HPDE6-E6E7 (cell line): Measurements from ENCODE around the gene KCNMB2.

Experiments
- DNase-seq: peaks from one replicate; pipeline ENCODE4 v3.0.0; 2011; ENCODE audit warnings: missing footprints; ENCODE audit errors: extremely low spot score

The KCNMB2 gene

GRCh38 chr3:178646186-178646862, 110.1 kb downstream of the KCNMB2 start:
- DNase-seq, result peak; percentile 3

DNA sequence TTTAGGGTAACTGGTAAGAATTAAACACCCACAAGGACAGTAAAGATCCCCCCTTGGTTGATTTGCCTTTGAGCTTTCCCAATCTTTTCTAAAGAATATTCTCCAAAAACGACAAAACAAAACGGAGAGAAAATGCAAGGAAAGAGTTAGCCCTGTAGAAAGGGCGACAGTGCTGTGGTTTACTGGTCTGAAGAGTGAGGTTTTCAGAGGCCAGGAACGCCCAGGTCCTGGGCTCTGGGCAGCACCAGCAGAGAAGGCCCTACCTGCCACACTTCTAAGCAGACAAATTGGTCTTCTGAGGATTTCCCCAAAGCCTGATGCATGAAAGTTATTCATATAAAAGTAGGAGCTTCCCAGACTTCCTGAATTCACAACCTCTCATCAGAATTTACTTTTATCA, 119.3 kb downstream of the KCNMB2 start:
- no peak for DNase-seq

DNA sequence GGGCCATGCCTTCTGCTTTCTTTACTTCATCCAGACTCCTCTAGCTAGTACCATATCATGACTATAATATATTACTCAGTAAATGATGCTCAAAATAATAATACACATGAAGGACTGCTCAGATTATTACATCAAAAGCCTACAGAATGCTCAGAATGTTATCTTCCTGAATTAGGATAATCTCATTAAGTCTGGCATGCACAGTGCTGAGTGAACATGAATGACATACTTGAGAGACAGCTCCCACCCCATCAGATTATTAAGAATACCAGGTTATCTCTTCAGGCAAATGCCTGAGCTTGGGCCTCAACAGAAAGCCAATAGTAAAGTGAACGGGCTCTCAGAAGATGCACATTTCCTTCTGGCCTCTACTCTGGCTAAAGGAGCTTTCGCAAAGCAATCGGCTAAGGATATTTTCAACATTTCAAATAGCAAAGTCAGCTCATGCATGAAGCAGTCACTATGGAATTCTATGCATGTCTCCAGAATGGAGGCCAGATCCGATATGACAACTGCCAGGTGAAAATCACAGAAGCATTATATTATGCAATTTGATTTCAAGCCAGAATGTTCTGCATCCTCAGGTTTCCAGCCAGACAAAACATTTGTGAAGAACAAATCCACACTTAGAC, 122.6 kb downstream of the KCNMB2 start:
- no peak for DNase-seq

DNA sequence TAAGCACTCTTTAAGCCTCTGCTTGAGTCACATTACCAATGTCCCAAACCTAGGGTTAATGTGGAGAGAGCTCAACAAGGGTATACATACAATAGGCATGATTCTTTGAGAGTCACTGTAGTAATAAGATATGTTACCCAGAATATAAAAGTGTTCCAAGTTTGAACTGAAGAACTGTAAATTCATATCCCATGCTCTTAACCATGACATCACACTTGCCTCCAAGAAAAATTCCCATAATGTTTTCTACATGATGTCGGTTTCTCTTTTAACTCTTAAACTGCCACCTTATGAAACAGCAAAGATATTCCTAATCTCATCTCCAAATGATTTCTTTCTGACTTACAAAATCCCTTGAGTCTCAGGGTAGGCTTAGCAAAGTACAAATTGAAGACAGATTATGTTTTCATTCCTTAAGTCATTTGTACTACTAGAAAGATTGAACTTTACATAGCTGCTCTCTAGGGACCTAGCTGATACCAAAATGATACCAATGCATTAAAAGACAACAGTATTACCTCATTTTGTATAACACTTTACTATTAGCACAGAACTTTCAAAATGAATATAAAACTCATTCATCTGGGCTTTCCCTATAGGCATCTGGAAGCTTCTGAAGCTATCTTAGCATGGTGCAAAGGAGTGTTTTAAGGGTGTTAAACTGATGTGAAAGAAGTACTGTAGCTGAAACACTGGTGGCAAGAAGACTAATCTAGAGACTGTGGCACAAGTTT, 127.1 kb downstream of the KCNMB2 start:
- DNase-seq, result no peak

DNA sequence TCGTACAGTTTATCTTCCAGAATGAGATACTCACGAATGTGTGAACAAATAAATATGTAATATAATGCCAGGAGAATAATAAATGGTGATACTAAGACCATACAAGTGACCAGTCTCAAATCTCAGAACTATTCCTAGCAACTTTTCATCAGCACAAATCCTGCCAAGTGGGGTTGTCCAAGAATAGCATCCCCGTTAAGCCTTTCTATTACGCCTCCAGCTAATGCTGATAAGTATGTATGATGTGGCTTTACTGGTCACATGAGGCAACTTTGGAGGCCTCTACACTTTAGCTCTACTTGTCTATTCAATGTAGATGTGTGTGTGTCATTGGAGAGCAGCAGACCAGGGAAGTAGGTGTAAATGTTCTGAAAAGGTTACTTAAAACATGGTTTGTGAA, 129.5 kb downstream of the KCNMB2 start:
- DNase-seq, result no peak

DNA sequence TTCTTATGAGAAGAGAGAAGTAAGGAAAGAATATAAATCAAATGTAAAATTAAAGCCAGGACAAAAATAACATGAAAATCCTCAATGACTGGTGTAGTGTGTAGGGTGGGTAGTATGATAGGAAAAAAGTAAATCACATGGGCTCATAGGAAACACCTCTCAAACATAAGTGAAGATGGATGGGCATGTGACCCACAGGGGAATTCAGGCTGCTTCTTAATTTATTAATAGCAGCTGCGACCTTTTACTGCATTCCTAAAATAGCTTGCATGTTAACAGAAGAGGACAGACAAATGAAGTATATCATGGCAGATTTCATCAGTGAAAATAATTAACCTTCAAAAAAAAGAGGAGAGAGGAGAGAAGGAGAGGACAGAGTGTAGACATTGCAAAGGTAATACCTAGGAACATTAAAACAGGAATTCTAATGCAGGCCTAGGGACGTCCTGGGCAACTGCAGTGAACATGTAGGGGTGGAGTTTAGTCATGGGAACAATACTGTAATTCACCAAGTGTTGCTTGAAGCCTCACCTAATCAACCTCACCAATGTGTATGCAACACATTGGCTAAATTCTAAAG, 132.9 kb downstream of the KCNMB2 start:
- DNase-seq, result no peak

GRCh38 chr3:178669758-178670157, 133.5 kb downstream of the KCNMB2 start:
- no peak for DNase-seq

DNA sequence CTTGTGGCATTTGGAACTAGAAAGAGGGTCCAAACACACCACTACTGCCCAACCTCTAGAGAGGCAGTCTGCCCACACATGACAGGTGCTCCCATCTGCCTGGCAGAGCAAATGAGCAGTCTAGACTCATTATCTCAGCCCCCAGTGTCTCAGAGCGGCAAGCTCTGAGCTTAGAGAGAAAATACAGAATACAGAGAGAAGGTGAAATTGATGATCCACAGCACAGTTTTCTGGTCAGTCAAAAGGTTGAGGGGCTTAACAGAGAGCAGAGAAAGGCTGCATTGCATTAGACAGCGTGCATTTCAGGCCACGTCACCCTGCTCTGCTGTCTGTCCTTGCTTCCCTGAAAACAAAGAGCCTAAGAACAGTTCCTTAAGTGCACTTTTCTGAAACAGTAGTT, 135.1 kb downstream of the KCNMB2 start:
- no peak for DNase-seq

DNA sequence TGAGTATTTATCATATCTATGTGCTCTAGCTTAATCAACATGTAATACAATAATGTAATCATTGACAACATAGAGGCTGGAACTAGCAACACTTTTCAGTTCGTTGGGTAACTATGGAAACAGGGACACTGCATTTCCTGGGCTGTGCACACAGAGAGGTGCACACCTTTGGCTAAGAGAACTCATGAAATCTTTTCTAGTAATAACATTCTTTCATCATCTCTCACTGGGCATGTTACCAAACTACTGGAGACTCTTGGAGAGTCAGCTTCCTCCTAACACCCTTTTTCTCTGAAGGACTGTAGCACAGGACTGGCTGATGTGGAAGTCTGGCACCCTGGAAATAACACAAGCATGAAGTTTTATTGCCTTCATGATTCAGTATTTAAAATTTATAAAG, 135.6 kb downstream of the KCNMB2 start:
- peak; percentile 8 for DNase-seq

GRCh38 chr3:178672275-178672674, 136.0 kb downstream of the KCNMB2 start:
- DNase-seq, result no peak

DNA sequence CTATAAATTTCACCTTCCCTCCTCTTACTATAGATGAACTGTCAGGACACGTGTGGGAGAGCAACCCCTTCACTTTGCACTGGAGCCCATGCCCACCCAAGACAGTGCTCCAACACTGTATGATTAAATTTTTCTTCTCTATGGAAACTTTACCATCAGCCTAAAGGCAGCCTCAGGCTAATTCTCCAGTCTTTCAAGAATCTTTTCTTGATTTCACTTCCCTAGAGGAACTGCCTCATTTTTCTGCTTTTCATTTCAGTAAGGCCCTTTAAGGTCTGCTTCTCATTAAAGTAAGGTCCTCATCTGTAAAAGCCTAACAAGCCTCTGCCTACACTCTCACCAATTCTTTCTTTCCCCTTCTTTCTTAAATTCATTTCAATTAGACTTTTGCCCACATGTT, 137.3 kb downstream of the KCNMB2 start:
- no peak for DNase-seq

- DNase-seq, result no peak
These were observed 139.8 kb downstream of the KCNMB2 start for GRCh38 chr3:178676077-178676476.

- DNase-seq, result no peak
These were observed 140.9 kb downstream of the KCNMB2 start for GRCh38 chr3:178676942-178677790.

DNA sequence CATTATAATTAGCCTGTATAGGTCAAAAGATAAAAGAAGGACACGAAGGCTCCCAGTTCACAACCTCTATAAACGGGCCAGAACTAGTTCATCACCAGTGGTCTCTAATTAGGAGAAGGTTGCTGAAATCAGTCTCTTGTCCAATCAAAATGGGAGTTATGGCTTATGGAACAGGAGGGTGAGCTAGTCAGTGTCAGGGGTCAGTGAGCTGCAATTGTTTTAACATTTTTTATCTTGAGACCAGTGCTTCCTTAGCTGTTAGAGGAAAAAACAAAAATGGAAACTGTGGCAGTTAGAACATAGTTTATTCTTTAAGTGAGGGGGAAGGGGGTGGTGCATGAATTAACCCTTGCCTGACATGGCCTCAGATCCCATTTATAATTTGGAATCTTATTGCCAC, 141.7 kb downstream of the KCNMB2 start:
- no peak for DNase-seq

DNA sequence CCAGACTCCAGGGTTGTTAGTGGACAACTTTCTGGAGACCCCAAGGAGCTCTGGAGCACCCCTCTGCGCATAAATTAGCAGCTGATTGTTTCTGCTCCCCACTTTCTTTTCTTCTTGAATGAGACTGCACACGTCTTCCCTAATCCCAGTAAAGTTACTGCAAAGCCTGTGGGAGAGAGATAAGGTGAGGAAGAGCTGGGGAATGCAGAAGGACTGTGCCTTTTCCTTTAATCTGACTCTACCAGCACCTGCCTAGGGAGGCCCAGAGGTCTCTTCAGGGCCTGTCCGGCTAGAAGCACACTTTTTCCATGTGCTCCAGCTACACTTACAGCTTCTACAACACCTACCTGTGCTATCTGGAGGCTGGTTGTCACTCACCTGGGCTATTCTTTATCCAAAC, 143.8 kb downstream of the KCNMB2 start:
- no peak for DNase-seq

- DNase-seq, result no peak
These were observed 144.3 kb downstream of the KCNMB2 start for GRCh38 chr3:178680489-178680888.

DNA sequence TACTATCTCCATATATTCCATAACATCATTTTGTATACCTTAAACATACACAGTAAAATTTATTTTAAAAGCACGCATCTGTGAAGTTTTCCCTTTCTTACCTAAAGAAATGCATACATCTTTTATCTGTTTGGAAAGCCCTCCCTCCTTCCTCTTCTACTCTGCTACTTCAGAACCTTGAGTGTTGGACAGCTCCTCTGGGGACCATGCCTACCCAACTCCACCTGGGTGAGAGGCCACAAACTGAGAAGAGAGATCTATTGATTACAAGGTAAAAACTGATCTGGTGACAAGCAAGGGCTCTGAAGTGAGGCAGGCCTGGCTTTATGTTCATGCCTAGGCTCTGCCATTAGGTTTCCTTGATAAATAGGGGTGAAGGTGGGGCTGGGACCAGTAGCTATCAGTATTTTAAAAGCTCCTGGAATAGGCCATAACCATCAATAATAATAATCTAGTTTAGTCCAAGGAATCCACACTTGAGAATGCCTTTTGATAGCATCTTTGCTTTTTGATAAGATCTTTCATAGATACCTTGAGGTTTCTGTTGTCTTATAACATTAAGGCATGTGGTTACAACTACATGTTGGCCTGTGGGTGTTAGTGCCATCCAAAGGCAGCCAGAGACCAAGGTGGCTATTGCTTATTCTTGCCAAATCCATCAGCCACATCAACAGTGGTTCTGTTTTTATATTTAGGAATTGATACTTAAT, 148.8 kb downstream of the KCNMB2 start:
- DNase-seq, result no peak

- no peak for DNase-seq
These were observed 149.3 kb downstream of the KCNMB2 start for GRCh38 chr3:178685591-178685906.

DNA sequence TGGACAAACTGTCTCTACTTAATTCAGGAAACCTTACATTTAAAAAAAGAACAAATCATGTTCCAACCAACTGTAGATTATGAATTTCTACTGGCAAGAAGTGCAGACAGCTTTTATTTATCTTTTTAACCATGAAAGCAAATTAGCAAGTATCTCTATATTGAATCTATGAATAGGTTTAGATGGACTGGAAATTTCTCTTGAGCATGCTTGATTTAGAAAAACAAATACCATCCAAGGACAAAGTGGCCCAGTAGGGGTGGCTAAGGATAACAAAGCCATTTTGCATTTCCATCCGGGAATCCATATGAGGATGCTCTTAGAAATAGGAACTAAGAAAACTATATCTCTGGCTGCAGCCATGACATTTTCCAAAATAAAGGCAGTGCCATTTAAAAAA, 150.6 kb downstream of the KCNMB2 start:
- no peak for DNase-seq

DNA sequence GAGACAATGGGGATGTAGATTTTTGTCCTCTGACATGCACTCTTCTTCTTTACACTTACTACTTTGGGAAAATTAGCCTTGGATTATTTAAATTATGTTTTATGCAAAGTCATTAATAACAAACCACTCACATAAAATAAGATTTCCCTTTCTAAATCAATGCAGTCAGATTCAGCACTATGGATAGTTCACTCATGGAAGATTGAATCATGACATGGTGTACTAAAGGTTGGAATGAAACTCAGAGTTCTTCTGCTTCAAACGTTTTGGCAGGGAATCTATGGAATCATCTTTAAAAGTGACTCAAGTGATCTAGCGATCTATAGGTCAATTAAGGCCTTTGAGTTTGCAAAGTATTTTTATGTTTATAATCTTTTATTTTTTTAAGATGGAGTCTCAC, 154.3 kb downstream of the KCNMB2 start:
- no peak for DNase-seq

DNA sequence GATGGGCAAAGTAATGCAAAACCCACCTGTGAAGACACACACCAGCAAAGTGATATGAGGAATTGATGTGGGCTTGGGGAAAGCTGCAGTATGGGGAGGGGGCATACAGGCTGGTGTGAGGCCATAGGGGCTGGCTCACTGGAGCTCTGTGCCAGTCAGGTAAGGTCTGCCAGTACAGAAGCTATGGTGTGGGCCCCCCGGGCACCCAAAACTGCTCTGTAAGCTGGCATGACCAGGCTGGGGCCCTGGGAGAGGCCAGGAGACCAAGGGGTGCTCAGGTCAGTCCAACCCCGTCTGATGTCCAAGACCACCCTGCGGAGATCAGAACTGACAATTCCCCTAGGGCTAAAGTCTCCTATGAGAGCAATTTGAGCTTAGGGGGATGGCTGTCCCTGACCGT, 163.1 kb downstream of the KCNMB2 start:
- no peak for DNase-seq
